Neural progenitor cell (in vitro differentiated cells): Measurements from ENCODE around the gene DNAH3.

ENCODE experiments used
- CTCF ChIP-seq: fragments of 200-600 bp; sonication (generic); IDR thresholded peaks from 2 replicates; pipeline ENCODE4 v1.5.1; 2017; ENCODE audit warnings: antibody characterized with exemption, mild to moderate bottlenecking
- EZH2 ChIP-seq: fragments of 200-600 bp; sonication (generic); IDR thresholded peaks from 2 replicates; pipeline ENCODE4 v1.6.1; 2017; ENCODE audit warnings: antibody characterized with exemption, mild to moderate bottlenecking, moderate library complexity

DNA sequence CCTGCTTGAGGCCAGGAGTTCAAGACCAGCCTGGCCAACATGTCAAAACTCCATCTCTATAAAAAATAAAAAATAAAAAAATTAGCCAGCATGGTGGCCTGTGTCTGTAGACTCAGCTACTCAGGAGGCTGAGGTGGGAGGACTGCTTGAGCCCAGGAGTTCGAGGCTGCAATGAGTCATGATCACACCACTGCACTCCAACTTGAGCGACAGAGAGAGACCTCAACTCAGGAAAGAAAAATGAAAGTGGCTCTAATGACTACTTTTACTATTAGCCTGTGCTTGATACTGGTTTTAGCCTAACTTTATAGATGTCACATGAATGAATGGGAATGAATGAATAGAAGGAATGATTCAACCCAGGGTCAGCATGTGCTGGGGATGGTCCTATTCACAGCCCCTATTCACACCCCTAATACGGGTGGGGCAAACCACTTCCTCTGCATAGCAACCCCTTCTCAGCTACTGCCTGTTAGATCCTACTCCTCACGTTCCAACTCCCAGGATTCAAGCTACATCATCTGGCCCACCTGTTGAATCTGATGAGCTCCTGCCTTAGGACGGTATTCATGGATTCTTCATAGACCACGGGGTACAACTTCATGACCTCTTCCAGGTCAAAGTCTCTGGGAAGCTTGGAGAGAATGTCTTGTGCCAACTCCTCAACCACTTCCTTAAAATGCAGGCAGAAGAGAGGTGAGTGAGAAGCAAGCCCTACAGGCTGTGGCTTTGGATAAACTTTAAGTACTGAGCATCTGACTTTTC is 209.6 kb downstream of the DNAH3 start:
- TF ChIP-seq CTCF (no peak), EZH2 (no peak)
